Tibial nerve (tissue), 4 donors: Measurements from ENCODE around the gene AHNAK. TPM values are rescaled to one million over a fixed set of nuclear protein-coding genes. Genes with fewer than 3 reads are reported as not detected.
"Not testable (repeated sequence)": the region's sequence is repeated elsewhere in the genome, so short reads cannot be mapped to it uniquely, and the experiment has no call there.

Experiments
- DNase-seq, 2 donors: peaks; one replicate each; pipeline ENCODE4 v3.0.0-alpha.2; 2019; ENCODE audit warnings: low spot score in 2 of 2
- H3K27ac ChIP-seq, 4 donors: fragments of 200-600 bp; sonication (generic) in 3 of 4; one replicate each; pipeline ENCODE4 v1.5.1; 2017 to 2019; ENCODE audit warnings: mild to moderate bottlenecking in 1 of 4
- H3K27me3 ChIP-seq, 2 donors: fragments of 200-600 bp; sonication (generic) in 1 of 2; one replicate each; pipeline versions ENCODE4 v1.5.1 to v1.6.0; 2017 to 2019
- H3K36me3 ChIP-seq, 3 donors: fragments of 200-600 bp; sonication (generic); one replicate each; pipeline ENCODE4 v1.5.1; 2018 to 2019
- H3K4me1 ChIP-seq, 4 donors: fragments of 200-600 bp; sonication (generic) in 3 of 4; one replicate each; pipeline ENCODE4 v1.5.1; 2017 to 2019
- H3K4me3 ChIP-seq, 4 donors: fragments of 200-600 bp; sonication (generic) in 3 of 4; one replicate each; pipeline ENCODE4 v1.5.1; 2017 to 2019; ENCODE audit warnings: mild to moderate bottlenecking in 1 of 4, moderate library complexity in 1 of 4
- H3K9me3 ChIP-seq, 4 donors: fragments of 200-600 bp; sonication (generic) in 3 of 4; one replicate each; pipeline ENCODE4 v1.5.1; 2017 to 2019
- CTCF ChIP-seq, 5 experiments: fragments of 200-600 bp in 3 of 5; fragments of 450-650 bp in 2 of 5; sonication (generic) in 3 of 5; IDR thresholded peaks; one replicate each; pipeline ENCODE4 v1.5.1; 2016 to 2019; ENCODE audit warnings: antibody characterized with exemption in 5 of 5, mild to moderate bottlenecking in 3 of 5, moderate library complexity in 2 of 5
- EP300 ChIP-seq, 2 donors: sonication (generic); formaldehyde crosslinking; IDR thresholded peaks; one replicate each; pipeline ENCODE4 v1.6.1; 2017; ENCODE audit warnings: antibody characterized with exemption in 2 of 2, mild to moderate bottlenecking in 1 of 2
- POLR2A ChIP-seq, 2 donors: fragments of 450-650 bp; IDR thresholded peaks; one replicate each; pipeline ENCODE4 v1.6.1; 2017; ENCODE audit warnings: antibody characterized with exemption in 2 of 2, mild to moderate bottlenecking in 2 of 2, moderate library complexity in 2 of 2
- WGBS, 2 donors: methylation state at CpG; one replicate each; pipeline ENCODE4 v1.1.5; 2018; 5-methylcytosine and 5-hydroxymethylcytosine counted together
- total RNA-seq, 4 donors: library from RNA; depleted of rRNA; stranded (reverse); fragments of >200 nt; gene quantifications; one replicate each; pipeline ENCODE4 v1.1.0, GENCODE V29; 2016

The AHNAK gene
- total RNA-seq, 4 donors from 2014 or later = 1,417 to 3,061 (median 2,562) TPM

DNA sequence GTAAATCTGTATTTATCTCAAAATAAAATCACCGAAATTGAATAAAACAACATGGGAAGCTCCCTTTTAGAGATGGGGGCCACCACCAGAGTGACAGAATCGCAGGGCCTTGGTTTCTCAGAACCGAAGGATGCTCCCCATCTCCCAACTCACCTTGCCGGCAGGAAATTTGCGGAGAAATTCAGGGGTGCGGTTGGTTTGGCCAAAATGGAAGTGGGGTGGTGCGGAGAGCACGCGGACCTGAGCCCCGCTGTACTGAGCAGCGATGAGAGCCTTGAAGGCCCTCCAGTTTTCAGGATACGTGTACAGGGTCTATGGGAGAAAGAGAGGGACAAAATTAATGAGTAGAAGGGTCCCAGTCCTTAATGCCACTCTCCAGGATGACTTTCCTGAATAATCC, 25.8 kb upstream of the AHNAK start:
- 78 to 80% methylated on average over 12 of the region's 12 CpGs for WGBS, 2 donors
- peaks cover 0 to 64% (median 24%) of the 10 kb centered on the region in 4 donors for H3K4me1 ChIP-seq
- H3K9me3 ChIP-seq = no peaks in the 10 kb centered on the region
- H3K27me3 ChIP-seq = no peaks in the 10 kb centered on the region
- peaks cover 0 to 75% (median 25%) of the 10 kb centered on the region in 3 donors for H3K36me3 ChIP-seq
- peak overlapping the region; percentile 69 to 89 (median 77) for H3K27ac ChIP-seq
- TF ChIP-seq EP300 (IDR thresholded peaks at IDR 0.05) = no peak
- no peak for TF ChIP-seq POLR2A (IDR thresholded peaks at IDR 0.05)
- no peak for TF ChIP-seq CTCF (IDR thresholded peaks at IDR 0.05)
- H3K4me3 ChIP-seq = peak overlapping the region; percentile 59 to 92 (median 88)
- DNase-seq = no peak

DNA sequence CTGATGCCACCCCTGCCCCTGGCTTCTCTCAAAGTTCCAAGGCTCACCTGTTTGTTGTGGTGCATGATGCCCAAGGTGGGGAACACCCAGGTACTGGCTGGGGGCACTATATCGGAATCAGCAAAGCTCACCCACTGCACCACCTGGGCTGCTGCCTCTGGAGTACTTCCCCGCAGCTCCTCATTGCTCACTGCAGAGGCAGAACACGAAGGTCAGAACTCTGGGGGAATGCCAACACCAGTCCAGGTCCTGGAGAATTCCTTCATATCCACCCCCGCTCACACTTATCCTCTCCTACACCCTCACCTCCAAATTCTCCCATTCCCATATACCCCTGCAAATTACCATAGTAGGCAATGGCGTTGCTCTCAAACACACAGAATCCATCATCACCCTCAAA, 24.9 kb upstream of the AHNAK start:
- 92 to 96% methylated on average over 5 of the region's 5 CpGs for WGBS, 2 donors
- Histone ChIP-seq H3K27ac (peak overlapping the region in 2 of 4 donors; percentile 17 to 89), H3K4me1 (peaks cover 0 to 55% (median 24%) of the 10 kb centered on the region in 4 donors)

DNA sequence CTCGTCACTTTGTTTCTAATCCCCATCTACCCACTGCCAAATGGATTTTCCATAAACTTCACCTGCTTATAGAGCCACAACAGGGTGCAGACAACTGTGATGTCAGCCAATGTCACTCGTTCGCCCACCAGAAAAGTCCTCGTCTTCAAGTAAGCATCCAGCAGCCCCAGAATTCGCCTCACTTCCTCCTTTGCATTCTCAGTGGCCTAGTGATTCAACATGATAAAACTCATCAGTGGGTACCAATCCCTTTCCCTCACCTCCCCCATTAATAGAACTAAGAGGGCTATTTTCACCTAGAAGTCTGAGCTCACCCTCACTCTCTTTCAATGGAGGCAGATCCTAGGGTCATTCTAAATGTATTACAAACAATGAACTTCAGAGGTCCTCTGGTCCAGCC, 24.3 kb upstream of the AHNAK start:
- H3K9me3 ChIP-seq, DNase-seq, H3K27me3 ChIP-seq, H3K4me3 ChIP-seq: not testable (repeated sequence)
- Histone ChIP-seq H3K36me3 (peaks cover 0 to 75% (median 34%) of the 10 kb centered on the region in 3 donors), H3K4me1 (peaks cover 0 to 54% (median 24%) of the 10 kb centered on the region in 4 donors), H3K27ac (peak overlapping the region in 1 of 4 donors; percentile 89)
- 89 to 92% methylated on average over 5 of the region's 5 CpGs for WGBS, 2 donors

More for the DNA sequence above, 24.9 kb upstream of the AHNAK start:
- peaks cover 0 to 75% (median 29%) of the 10 kb centered on the region in 3 donors for H3K36me3 ChIP-seq
- H3K9me3 ChIP-seq, DNase-seq, H3K27me3 ChIP-seq, H3K4me3 ChIP-seq: not testable (repeated sequence)

DNA sequence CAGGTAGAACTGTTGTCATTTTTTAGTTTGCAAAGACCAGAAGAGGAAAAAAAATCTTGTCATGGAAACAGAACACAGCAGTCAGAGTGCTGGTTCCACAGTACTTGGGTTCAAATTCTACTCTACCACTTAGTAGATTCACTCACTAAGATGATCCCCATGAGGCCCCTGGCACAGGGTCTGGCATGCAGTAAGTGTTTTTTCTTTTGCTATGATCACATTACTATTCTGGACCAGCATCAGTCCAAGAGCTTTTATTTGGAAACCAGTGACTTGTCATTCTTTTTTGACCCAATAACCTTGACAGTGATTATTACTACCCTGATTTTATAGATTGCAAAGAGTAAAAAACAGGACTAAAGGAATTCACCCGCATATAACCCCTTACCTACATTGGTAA, 23.0 kb upstream of the AHNAK start:
- 71 to 77% methylated on average over 1 of the region's 1 CpG for WGBS, 2 donors
- DNase-seq = no peak
- Histone ChIP-seq H3K27me3 (no peaks in the 10 kb centered on the region), H3K4me3 (no peak overlapping the region), H3K27ac (no peak overlapping the region), H3K36me3 (peaks cover 0 to 80% (median 39%) of the 10 kb centered on the region in 3 donors), H3K4me1 (peaks cover 0 to 44% (median 12%) of the 10 kb centered on the region in 4 donors), H3K9me3 (no peaks in the 10 kb centered on the region)
- TF ChIP-seq EP300 (IDR thresholded peaks at IDR 0.05) = no peak
- no peak for TF ChIP-seq POLR2A (IDR thresholded peaks at IDR 0.05)
- no peak for TF ChIP-seq CTCF (IDR thresholded peaks at IDR 0.05)

GRCh38 chr11:62567018-62567633, 20.5 kb upstream of the AHNAK start:
- TF ChIP-seq POLR2A (IDR thresholded peaks at IDR 0.05) (no peak), EP300 (IDR thresholded peaks at IDR 0.05) (no peak), CTCF (IDR thresholded peaks at IDR 0.05) (no peak)
- 82 to 83% methylated on average over 8 of the region's 8 CpGs for WGBS, 2 donors
- H3K27me3 ChIP-seq = no peaks in the 10 kb centered on the region
- no peak overlapping the region for H3K27ac ChIP-seq
- DNase-seq = no peak
- H3K36me3 ChIP-seq = peaks cover 0 to 100% (median 40%) of the 10 kb centered on the region in 3 donors
- no peaks in the 10 kb centered on the region for H3K9me3 ChIP-seq
- H3K4me1 ChIP-seq = peaks cover 0 to 46% (median 4%) of the 10 kb centered on the region in 4 donors
- H3K4me3 ChIP-seq = no peak overlapping the region

DNA sequence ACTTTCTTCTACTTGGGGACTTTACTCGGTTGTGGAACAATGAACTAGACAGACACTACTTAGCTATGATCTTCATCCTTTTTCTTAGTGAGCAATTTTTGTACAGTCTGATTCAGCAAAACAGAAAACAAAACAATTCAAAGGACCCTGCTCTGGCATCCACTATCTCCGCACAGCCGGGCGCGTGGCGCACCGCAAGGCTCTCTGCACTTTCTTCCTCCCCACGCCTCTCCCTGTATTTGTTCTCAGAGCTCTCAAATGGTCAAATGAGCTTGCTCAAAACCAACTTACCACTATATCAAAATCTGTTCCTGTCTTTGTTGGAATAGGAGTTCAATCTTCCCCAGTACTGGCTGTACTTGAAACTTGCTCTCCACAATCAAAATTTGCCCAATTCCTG, 19.6 kb upstream of the AHNAK start:
- peaks cover 0 to 97% (median 32%) of the 10 kb centered on the region in 3 donors for H3K36me3 ChIP-seq

More for the DNA sequence above, 19.6 kb upstream of the AHNAK start:
- Histone ChIP-seq H3K27ac (no peak overlapping the region), H3K4me1 (peaks cover 0 to 38% (median under 1%) of the 10 kb centered on the region in 4 donors), H3K27me3 (no peaks in the 10 kb centered on the region), H3K4me3 (no peak overlapping the region), H3K9me3 (no peaks in the 10 kb centered on the region)
- WGBS, 2 donors = 84 to 91% methylated on average over 8 of the region's 8 CpGs
- TF ChIP-seq CTCF (IDR thresholded peaks at IDR 0.05) (no peak), POLR2A (IDR thresholded peaks at IDR 0.05) (no peak), EP300 (IDR thresholded peaks at IDR 0.05) (no peak)
- DNase-seq = no peak
